Activated T-helper 2 cell treated with anti-CD3 and anti-CD28 coated beads, Interferon-gamma antibody, Interleukin-2, Interleukin-4, amounts not matched to agents 10 μg/mL and 5 μg/mL and 100 μg/mL, durations not matched to agents 14 hours and 24 hours and 36 hours (primary cell): Measurements from ENCODE around the gene ANXA6. TPM values are rescaled to one million over a fixed set of nuclear protein-coding genes. Genes with fewer than 3 reads are reported as not detected.
A peak's percentile ranks its signal among the peaks of the same experiment; 100 is the strongest.

Experiments used
- DNase-seq: peaks from one replicate; pipeline ENCODE4 v3.0.0; 2021; ENCODE audit warnings: low spot score
- H3K27ac Mint-ChIP-seq: one replicate; pipeline ENCODE4 v1.8.0; 2021; ENCODE audit warnings: mixed read lengths
- H3K27me3 Mint-ChIP-seq: one replicate; pipeline ENCODE4 v1.8.0; 2021; ENCODE audit warnings: low read depth, mixed read lengths
- H3K36me3 Mint-ChIP-seq: one replicate; pipeline ENCODE4 v1.8.0; 2021; ENCODE audit warnings: low read depth, mixed read lengths
- H3K4me1 Mint-ChIP-seq: one replicate; pipeline ENCODE4 v1.8.0; 2021; ENCODE audit warnings: low read depth, mixed read lengths
- H3K4me3 Mint-ChIP-seq: one replicate; pipeline ENCODE4 v1.8.0; 2021; ENCODE audit warnings: low read depth, mild to moderate bottlenecking, moderate library complexity, mixed read lengths
- H3K9me3 Mint-ChIP-seq: one replicate; pipeline ENCODE4 v1.8.0; 2021; ENCODE audit warnings: mixed read lengths
- intact Hi-C: fragments of 100-400 bp; cut with micrococcal nuclease; formaldehyde crosslinking; loops from one replicate; pipeline ENCODE4 v1.15.1; 2023
- total RNA-seq: library from RNA; stranded (reverse); gene quantifications from 2 replicates; pipeline ENCODE4 v1.2.3, GENCODE V29; 2022

ANXA6 gene
- total RNA-seq, 1 donor from 2014 or later = 560 TPM

DNA sequence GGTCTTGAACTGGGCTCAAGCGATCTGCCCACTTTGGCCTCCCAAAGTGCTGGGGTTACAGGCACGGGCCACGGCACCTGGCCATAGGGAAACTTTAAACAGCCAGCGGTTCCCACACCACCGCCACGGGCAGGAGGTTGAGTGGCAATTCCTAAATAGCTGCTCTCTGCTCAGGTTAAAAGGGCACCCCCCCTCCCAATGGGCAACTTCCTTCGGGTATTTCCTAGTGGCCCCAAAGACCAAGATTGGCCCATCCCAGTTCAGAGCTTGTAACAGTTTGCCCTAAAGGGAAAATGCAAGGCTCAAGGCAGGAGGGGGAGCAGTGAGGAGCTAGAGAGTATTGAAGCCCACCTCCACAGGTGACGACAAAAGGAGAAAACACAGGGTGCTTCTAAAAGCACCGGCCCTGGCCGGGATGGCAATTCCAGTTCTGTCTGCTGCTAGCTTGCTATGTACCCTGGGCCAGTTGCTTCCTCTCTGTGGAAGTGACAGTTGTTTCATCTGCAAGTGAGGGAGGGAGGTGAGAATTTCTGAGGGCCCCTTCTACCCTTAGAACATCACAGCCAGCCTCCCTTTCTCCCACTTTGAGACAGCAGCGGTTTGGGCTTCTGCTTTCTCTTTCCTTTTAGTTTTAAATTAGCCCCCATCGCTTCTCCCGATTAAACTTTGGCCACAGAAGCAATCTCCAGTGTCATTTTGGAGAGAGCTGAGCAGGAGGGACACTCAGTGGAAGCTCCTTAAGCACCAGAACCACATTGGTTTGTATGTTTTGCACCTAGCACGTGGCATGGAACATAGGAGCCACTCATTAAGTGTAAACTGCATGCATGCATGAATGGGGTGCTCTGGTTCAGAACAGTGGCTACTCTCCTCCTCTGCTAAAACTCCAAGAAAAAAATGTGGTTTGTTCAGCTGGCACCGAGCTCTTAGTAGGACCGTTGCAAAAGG lies 59.5 kb downstream of the ANXA6 start:
- peak overlapping the region; percentile 10 for H3K4me3 Mint-ChIP-seq
- no peak for DNase-seq
- no peaks in the 10 kb centered on the region for H3K9me3 Mint-ChIP-seq
- H3K27me3 Mint-ChIP-seq = no peaks in the 10 kb centered on the region
- peak overlapping the region; percentile 69 for H3K27ac Mint-ChIP-seq
- peaks cover 70% of the 10 kb centered on the region for H3K4me1 Mint-ChIP-seq
- intact Hi-C loops = loop anchor here (1.0 kb wide), 1 partner anchor 33 kb away; no protein-coding TSS in a partner anchor
- H3K36me3 Mint-ChIP-seq = peaks cover 60% of the 10 kb centered on the region

DNA sequence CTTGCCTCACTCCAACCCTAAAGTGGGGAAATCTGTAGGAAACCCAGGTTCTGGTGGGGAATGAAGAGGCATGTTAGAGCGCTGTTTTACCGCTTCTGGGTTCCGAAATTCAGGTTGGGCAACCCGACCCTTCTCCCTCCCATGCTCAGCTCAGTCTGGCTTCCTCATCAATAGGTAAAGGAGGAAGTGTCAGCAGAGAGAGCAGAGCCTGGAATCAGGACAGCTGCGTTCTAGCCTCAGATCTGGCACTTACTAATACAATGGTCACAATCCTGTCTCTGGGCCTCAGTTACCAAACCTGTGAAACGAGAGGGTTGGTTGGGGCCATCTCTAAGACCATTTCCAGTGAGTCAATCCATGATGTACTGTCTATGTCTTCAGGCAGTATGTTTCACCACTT lies 60.5 kb downstream of the ANXA6 start:
- Mint-ChIP-seq H3K4me3 (no peak overlapping the region), H3K36me3 (peaks cover 57% of the 10 kb centered on the region), H3K27ac (no peak overlapping the region), H3K9me3 (no peaks in the 10 kb centered on the region), H3K4me1 (peaks cover 76% of the 10 kb centered on the region), H3K27me3 (no peaks in the 10 kb centered on the region)
- intact Hi-C loops = no loop called here
- DNase-seq = no peak

DNA sequence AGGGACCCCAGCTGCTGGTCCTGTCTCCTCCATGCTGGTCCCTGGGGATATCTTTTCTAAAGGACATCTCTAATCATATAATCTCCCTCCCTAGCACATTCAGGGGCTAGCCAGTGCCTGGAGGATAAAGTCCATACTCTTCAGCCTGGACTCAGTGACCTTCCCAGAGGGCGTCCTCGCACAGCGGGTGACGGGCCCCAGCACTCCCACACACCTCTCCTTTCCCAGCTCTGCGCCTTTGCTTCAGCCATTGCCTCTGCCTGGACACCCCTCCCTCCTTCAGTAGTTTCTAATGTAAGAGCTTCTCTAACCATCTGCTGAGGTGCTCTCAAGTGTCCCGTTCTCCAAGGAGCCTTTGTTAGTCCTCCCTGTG lies 61.6 kb downstream of the ANXA6 start:
- peak overlapping the region; percentile 41 for H3K4me3 Mint-ChIP-seq
- H3K4me1 Mint-ChIP-seq = peaks cover 80% of the 10 kb centered on the region
- intact Hi-C loops = no loop called here
- no peaks in the 10 kb centered on the region for H3K9me3 Mint-ChIP-seq
- no peaks in the 10 kb centered on the region for H3K27me3 Mint-ChIP-seq
- H3K36me3 Mint-ChIP-seq = peaks cover 53% of the 10 kb centered on the region
- peak overlapping the region; percentile 82 for H3K27ac Mint-ChIP-seq
- DNase-seq = no peak

DNA sequence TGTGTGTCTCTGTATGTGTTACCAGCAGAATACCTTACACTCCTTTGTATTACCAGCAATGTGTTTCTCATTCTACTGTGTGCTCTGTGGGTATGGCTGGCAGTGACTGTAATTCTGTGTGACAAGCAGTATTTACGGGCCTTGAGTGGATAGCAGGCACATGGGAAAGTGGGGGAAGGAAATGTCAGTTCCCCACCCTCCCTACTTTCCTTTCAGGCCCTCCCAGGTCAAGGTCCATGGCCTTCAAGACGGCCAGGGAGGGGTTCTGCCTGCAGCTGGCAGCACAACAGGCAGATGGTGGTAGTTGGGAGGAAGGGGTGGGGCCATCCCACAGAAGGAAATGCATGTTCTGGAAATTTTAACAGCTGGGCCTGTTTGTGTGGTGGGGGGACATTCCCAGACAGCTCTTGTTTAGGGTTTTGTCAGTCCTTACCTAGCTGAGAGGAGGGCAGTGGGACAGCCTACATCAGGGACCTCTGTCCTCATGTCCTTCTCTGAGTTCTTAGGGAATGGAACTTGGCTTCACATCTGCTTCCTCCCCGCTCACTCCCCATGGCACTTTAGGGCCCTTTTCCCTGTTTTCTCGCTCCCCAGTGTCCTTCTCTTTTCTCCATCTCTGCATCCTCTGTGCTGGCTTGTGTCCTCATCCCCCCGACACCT lies 62.1 kb downstream of the ANXA6 start:
- intact Hi-C loops = loop anchor here (2.0 kb wide), 1 partner anchor 27 kb away; no protein-coding TSS in a partner anchor
- peak overlapping the region; percentile 82 for H3K27ac Mint-ChIP-seq
- no peak for DNase-seq
- no peaks in the 10 kb centered on the region for H3K27me3 Mint-ChIP-seq
- H3K4me1 Mint-ChIP-seq = peaks cover 80% of the 10 kb centered on the region
- peaks cover 48% of the 10 kb centered on the region for H3K36me3 Mint-ChIP-seq
- H3K4me3 Mint-ChIP-seq = peak overlapping the region; percentile 41
- H3K9me3 Mint-ChIP-seq = no peaks in the 10 kb centered on the region

DNA sequence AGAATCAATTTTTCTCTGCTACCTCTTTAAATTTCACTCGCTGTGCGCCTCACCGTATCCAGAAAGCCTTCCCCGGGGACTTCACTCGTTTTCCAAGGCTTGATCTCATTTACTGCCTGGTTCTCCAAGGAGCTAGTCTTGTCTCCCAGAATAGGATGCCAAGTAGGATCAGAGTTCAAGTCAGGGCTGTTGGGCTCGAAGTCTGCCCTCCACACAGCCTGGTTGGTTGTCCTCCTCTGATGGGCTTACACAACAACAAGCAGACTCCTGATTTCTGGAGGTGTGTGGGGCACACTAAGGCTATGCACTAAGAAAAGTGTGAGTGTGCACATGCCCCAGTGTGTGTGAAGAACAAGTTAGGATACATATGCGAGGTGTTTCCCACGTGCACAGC lies 62.7 kb downstream of the ANXA6 start:
- Mint-ChIP-seq H3K9me3 (no peaks in the 10 kb centered on the region), H3K36me3 (peaks cover 42% of the 10 kb centered on the region), H3K27ac (peak overlapping the region; percentile 94), H3K4me1 (peaks cover 76% of the 10 kb centered on the region), H3K27me3 (no peaks in the 10 kb centered on the region), H3K4me3 (peak overlapping the region; percentile 71)
- intact Hi-C loops = loop anchor here (1.0 to 5.0 kb wide), 5 partner anchors 9 to 313 kb away; no protein-coding TSS in a partner anchor
- DNase-seq = no peak

DNA sequence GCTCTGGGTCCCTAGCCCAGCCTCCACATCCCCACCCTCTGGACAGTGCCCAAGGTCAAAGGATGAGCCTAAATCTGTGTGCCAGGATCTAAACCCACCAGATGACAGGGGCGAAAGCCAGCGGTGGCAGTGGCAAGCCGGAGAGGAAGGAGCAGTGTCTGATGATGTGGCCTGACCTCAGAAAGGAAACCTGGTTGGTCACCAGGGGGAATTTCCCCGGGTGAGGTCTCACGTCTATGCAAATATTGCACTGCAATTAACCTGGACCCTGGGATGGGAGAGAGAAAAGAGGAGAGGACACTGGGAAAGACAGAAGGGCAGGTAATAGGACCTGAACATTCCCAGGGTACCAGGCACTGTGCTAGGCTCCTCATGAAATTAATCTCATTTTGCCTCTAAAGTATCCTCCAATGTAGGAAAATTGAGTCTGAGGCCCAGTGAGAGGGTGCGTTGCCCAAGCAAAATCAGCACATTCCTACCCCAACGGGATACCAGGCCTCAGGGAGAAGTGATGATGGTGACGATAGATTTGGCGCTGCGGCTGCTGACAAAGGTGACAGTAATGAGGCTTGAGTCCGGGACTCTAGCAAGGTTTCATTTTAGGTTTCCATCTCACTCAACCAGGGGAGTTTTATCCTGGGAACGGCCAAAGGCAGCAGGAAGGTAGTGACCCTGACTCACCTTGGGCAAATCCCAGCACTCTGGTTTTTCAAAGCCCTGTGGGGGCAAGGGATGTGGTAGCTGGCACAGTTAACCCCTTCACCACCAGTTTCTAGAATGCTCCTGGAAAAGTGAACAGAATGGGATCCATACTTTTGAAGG lies 63.3 kb downstream of the ANXA6 start:
- peak overlapping the region; percentile 71 for H3K4me3 Mint-ChIP-seq
- H3K27me3 Mint-ChIP-seq = no peaks in the 10 kb centered on the region
- intact Hi-C loops = loop anchor here (1.0 to 5.0 kb wide), 5 partner anchors 8 to 312 kb away; no protein-coding TSS in a partner anchor
- peaks cover 72% of the 10 kb centered on the region for H3K4me1 Mint-ChIP-seq
- no peaks in the 10 kb centered on the region for H3K9me3 Mint-ChIP-seq
- H3K27ac Mint-ChIP-seq = peak overlapping the region; percentile 94
- H3K36me3 Mint-ChIP-seq = peaks cover 36% of the 10 kb centered on the region
- DNase-seq = peak; percentile 35

DNA sequence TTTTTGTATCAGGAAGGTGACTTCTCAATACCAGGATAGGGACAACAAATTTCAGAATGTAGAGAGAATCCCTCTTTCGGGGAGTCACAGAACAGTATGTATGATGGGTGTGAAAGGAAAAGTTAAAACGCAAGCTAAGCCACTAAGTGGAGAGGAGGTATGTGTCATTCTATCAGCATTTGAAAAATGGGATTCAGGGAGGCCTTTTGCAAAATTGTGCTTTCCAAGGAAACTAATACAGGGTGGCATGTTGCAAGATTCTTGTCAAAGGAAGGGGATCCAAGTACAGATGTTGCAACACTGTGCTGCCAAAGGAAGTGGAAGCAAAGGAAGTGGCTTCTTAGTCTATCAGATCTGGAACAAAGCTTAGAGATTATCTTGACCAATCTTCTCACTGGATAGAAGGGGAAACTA lies 64.1 kb downstream of the ANXA6 start:
- H3K27me3 Mint-ChIP-seq = no peaks in the 10 kb centered on the region
- no peaks in the 10 kb centered on the region for H3K9me3 Mint-ChIP-seq
- H3K4me3 Mint-ChIP-seq = peak overlapping the region; percentile 71
- H3K27ac Mint-ChIP-seq = peak overlapping the region; percentile 94
- H3K36me3 Mint-ChIP-seq = peaks cover 29% of the 10 kb centered on the region
- no peak for DNase-seq
- peaks cover 67% of the 10 kb centered on the region for H3K4me1 Mint-ChIP-seq
- intact Hi-C loops = loop anchor here (5.0 kb wide), 1 partner anchor 311 kb away; no protein-coding TSS in a partner anchor

DNA sequence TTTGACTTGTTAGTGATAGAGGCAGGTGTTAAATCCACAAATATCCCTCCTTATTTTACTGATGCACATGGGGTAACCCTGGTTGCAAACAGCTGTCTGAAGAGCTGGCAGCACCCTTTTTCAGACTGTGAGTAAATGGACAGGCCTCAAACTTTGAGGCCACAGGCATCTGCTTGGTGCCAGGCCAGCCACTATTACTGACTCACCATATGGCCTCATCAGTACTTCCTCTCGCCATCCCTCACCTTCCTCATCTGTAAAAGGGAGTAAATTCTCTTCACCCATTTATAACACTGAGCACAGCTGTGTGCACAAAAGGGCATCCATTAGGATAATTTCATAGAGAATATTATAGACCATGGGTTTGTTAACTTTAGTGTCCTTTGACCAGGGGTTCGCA lies 64.8 kb downstream of the ANXA6 start:
- Mint-ChIP-seq H3K36me3 (peaks cover 29% of the 10 kb centered on the region), H3K27me3 (no peaks in the 10 kb centered on the region), H3K9me3 (no peaks in the 10 kb centered on the region), H3K4me1 (peaks cover 62% of the 10 kb centered on the region), H3K4me3 (no peak overlapping the region), H3K27ac (no peak overlapping the region)
- intact Hi-C loops = loop anchor here (5.0 kb wide), 1 partner anchor 310 kb away; no protein-coding TSS in a partner anchor
- no peak for DNase-seq

DNA sequence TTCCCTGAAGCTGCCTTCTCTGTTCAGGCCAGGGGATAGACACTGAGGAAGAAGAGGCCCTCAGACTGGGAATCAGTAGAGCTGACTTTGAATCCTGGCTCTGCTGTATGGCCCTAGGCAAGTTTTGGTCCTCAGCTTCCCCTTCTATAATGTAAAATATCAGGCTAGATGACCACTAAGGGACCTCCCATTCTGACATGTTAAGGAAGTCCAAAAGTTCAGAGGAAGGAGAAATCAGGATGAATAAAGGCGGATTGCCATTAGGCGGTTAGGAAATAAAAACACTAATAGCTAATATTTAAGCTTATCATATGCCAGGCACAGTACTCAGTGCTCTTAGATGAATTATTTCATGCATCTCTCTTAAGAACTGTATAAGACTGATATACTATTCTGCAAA lies 67.9 kb downstream of the ANXA6 start:
- intact Hi-C loops = loop anchor here (5.0 to 10.0 kb wide), 2 partner anchors 307 to 685 kb away; partner anchors contain the start of gene G3BP1
- no peaks in the 10 kb centered on the region for H3K27me3 Mint-ChIP-seq

DNA sequence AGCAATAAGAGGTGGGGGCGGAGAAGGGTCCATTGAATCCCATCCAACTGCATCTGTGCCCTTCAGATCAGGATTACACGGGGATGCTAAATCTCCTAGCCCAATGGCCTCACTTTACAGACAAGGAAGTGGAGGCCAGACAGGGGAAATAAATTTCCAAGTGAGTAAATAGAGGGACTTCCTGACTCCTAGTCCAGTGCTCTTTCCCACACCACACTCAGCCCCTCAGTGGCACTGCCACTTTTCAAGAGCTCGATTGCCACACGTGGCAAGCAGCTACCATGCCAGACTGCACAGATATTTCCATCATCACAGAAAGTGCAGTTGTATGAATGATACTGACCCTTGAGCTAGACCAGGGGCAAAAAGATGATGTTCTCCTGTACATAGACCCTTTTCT lies 68.6 kb downstream of the ANXA6 start:
- Mint-ChIP-seq H3K27me3 (no peaks in the 10 kb centered on the region), H3K36me3 (peaks cover 32% of the 10 kb centered on the region), H3K9me3 (no peaks in the 10 kb centered on the region), H3K27ac (no peak overlapping the region), H3K4me1 (peaks cover 54% of the 10 kb centered on the region), H3K4me3 (no peak overlapping the region)
- intact Hi-C loops = loop anchor here (10.0 kb wide), 1 partner anchor 686 kb away; the partner anchor contains the start of gene G3BP1
- no peak for DNase-seq

More for the DNA sequence above, 67.9 kb downstream of the ANXA6 start:
- Mint-ChIP-seq H3K9me3 (no peaks in the 10 kb centered on the region), H3K36me3 (peaks cover 29% of the 10 kb centered on the region), H3K4me3 (no peak overlapping the region), H3K4me1 (peaks cover 56% of the 10 kb centered on the region), H3K27ac (no peak overlapping the region)
- no peak for DNase-seq

DNA sequence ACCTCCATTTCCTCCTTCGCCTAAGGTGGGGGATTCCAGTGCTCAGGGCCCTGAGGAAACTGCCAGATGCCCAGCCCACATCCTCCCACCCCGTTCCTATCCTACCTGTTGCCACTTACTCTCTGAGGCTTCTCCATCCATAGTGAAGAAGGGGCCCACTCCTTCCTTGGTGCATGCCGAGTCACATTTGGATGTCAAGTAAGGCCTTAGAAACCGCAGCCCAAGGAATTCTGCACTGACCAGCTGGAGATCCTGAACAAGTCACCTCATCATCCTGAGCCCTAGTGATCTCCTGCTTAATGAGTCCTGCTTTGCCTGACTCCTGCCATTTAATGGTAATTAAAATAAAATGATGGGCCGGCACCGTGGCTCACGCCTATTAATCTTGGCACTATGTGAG lies 70.1 kb downstream of the ANXA6 start:
- Mint-ChIP-seq H3K27me3 (no peaks in the 10 kb centered on the region), H3K4me1 (peaks cover 56% of the 10 kb centered on the region)

DNA sequence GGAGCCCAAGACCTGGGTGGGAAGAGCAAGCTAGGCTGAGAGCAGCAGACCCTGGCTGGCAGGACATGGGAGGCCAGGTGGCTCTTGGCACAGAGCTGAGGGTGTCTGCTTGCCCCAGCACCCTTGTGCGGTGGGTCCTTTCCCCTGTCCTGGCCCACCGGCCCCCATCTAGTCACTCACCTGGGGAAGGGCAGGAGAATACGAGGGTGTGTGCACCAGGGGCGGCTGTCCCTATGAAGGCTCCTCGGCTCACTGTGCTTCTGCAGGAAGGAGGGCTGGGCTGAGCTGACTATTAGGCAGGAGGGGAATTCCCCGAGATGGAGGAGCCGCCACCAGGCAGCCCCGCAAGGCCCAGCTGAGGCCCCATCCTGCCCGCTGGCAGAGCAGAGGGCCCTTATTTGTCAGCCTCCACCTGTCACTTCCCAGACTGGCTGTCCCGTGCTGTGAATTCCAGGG lies 70.6 kb downstream of the ANXA6 start:
- intact Hi-C loops = loop anchor here (1.0 to 10.0 kb wide), 4 partner anchors 7 to 688 kb away; partner anchors contain the start of gene G3BP1
- Mint-ChIP-seq H3K36me3 (peaks cover 45% of the 10 kb centered on the region), H3K4me1 (peaks cover 60% of the 10 kb centered on the region), H3K9me3 (no peaks in the 10 kb centered on the region), H3K27ac (peak overlapping the region; percentile 78), H3K4me3 (peak overlapping the region; percentile 99), H3K27me3 (no peaks in the 10 kb centered on the region)
- DNase-seq = peak; percentile 49

More for the DNA sequence above, 70.1 kb downstream of the ANXA6 start:
- no peak for DNase-seq
- H3K36me3 Mint-ChIP-seq = peaks cover 43% of the 10 kb centered on the region
- intact Hi-C loops = loop anchor here (1.0 to 10.0 kb wide), 3 partner anchors 8 to 687 kb away; partner anchors contain the start of gene G3BP1
- peak overlapping the region; percentile 99 for H3K4me3 Mint-ChIP-seq
- H3K9me3 Mint-ChIP-seq = no peaks in the 10 kb centered on the region
- peak overlapping the region; percentile 54 for H3K27ac Mint-ChIP-seq
